GM19025 (cell line): Measurements from ENCODE around the gene SLC8A1.

Experiments used
- ATAC-seq: cut with Tn5 transposase; IDR thresholded peaks from one replicate; pipeline ENCODE4 v1.9.1; 2021; ENCODE audit warnings: mild to moderate bottlenecking, low read depth, moderate library complexity; ENCODE audit not compliant: unreplicated experiment

Gene SLC8A1

DNA sequence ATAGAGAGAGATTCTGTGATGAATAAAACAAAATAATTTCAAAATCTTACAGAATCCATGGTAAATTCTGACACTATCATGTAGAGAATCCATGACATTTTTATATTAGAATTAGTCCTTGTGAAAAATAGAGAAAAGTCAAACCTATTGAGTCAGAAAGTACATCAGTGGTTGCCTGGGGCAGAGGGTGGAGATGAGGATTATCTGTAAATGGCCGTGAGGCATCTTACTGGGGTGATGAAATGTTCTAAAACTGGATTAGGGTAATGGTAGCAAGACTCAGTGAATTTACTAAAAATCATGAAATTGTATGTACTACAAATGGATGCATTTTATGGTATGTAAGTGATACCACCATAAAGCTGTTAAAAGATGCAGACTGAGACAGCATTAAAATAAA lies 323.1 kb downstream of the SLC8A1 start:
- ATAC-seq, result no peak

DNA sequence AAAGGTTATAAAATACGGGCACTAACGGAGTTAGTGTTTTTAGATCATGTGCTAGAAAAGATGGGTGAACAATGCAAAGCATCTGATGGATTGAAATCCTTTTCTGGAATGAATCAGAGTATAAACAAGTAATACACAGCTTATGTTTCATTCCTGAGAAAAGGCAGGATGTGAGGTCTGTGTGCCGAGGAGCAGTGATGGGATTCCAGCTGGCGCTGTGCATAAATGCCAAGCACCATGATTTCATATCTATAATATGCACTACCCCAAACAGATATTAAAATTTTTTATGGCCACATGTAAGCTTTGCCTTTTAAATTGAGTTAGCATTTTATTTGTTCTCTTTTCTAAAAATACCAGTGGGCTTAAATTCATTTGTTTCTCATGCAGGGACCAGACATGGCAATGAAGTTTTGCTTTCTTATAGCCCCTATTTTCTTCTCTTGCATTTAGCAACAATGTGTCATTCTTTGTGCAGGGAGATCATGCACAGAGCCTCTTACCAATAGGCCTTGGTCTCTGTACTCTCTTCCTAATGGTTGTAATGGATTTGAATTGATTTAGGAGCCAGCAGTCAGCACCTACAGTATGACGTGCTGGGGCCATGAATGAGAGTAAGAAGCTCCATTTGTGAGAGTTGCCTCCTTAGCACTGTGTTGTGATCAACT lies 323.9 kb downstream of the SLC8A1 start:
- ATAC-seq, result no peak

DNA sequence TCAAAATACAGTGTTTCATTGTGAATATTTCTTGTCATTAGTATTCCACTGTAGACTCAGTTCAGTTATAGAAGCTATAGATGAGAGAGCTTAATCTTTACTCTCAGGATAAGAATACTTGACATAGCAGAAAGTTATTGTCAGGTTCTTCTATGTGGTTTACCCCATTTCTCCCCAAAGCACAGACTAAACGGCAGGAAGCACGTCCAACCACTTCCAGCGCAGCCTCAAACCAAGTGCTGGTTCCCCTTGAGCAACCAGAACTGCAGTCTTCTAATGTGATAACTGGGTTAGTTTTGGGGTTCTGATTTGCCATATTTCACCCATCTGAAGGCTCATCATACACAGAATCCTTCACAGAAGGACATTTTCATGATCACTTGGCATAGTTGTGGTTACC lies 324.7 kb downstream of the SLC8A1 start:
- no peak for ATAC-seq

DNA sequence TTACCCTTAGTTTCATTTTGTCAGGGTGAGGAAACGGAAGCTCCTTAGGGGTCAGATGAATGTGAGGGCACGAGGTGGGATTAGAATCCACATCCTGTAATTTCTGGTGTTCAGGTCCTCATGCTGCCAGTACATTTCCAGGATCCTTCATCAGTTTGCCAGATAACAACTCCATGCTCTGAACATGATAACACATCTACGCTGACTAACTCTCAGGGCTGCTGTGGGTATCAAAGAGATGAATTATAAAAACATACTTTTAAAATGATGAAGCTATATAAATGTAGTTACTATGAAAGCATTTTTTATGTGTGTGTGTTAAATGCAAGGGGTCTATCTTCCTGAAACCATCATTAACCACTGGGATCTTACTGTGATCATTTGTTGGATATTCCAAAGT lies 325.9 kb downstream of the SLC8A1 start:
- no peak for ATAC-seq

DNA sequence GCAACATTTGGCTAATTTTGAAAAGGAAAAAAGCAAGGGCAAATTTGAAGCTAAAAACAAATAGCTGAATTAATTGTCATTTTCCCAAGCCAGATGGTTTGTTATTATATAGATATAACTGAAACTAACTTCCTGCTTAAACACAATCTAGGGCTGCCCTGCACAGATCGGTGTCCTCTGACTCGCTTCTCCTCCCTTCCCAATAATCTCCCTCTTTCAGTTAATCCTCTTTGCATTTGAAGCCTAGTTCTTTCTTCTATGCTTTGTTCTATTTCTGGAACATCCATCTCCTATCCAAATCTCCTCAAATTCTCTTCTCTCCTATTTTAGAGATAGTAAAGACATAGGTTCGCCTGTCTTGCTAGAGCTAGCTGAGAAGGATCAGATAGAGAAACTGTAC lies 328.1 kb downstream of the SLC8A1 start:
- no peak for ATAC-seq

DNA sequence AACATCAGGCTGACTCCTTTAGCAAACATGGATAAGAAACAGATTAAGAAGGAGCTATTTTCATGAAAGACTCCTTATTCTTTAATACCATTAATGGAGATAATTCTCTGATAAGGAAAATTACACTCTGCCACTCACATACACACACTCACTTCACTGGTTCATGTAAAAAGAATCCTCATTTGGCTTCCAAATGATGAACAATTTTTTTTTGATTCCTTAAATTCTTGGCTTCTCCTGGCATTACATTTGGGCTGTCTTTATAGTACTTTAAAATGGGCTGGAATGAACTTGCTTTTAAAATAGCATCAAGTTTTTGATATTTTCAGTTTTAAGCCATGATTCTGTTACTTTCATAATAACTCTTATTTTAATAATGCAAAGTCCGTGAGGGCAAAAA lies 328.6 kb downstream of the SLC8A1 start:
- no peak for ATAC-seq

DNA sequence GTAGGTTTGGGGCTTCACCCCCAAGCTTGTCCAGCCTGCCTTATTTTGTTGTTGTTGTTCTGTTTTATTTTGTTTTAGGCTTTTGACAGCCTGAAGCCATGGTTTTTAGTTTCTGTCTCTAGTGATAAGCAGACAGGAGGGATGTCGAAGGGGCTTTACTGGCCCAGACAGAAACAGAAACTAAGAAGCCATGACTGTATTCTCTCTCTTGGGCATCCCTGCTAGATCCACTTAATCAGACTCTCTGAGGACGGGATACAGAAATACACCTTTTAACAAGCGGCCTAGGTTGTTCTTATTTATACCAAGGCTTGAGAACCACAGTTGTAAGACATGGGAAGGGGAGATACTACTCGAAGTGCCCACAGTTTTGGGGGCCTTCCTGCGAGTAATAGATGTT lies 330.9 kb downstream of the SLC8A1 start:
- ATAC-seq, result no peak

DNA sequence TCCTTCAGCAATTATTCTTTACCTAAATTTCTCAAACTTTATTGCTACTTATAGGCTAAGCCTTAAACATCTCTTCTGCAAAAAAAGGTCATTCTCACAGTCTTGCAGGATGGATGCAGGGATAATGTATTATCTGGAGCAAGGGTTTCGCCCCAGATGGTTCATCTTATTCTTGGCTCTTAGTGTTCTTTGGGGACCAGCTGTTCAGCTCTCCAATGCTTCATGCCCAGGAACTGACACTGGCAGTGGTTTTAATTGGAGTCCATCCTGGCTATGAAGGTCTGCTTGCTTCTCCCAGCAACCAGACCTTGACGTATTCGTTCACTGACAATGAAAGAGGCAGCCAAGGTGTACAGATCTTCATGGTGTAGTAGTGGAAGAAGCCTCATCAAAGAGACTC lies 331.9 kb downstream of the SLC8A1 start:
- no peak for ATAC-seq

DNA sequence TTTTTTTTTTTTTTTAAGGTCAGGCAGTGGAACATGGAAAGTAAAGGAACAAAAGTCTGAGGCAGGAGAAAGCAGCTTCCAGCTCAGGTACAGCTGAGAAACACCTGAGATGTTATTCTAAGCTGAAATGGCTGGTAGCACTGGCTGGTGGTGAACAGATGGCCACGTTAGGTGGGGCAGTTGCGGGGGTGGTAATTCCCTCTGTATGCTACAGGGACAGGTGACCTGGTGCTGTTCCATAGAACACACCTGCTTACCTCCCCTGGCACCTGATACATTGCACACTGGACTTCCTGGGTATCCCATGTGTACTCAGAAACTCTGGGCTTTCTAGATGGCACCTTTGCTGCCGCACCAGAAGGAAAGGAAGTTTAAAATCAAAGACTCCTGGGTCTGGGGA lies 333.3 kb downstream of the SLC8A1 start:
- no peak for ATAC-seq

DNA sequence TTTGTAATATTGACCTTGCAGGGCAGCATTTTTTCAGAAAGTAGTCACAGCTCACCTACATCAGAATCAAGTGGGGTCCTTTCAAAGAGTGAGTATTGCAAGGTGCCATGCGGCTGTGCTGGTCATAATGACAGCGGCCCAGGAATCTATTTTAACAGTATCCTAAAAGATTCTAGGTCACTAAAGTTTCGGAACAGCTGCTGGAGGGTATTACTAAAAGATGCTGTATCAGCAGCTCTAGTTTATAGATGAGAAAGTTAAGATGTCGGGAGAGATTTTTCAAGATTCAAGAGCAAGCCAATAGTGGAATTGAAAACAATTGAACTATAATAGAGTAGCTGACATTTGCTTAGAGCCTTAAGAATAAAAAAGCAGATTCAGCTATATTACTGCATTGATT lies 336.0 kb downstream of the SLC8A1 start:
- no peak for ATAC-seq

DNA sequence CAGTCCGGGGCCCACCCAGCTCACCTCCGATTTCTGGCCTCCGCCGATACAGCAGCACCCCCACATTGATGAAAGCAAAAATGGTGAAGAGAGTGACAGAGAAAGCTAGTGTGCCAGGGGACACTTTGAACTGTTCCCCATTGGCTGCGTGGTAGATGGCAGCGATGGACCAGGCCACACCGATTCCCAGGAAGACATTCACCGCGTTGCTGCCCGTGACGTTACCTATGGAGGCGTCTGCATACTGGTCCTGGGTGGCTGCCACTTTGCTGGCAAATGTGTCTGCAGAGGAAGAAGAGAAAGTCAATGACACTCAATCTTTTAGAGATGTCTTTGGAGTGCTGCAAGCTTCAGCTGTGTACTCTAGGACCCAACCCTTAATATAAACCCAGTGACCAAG lies 336.5 kb downstream of the SLC8A1 start:
- ATAC-seq, result no peak

DNA sequence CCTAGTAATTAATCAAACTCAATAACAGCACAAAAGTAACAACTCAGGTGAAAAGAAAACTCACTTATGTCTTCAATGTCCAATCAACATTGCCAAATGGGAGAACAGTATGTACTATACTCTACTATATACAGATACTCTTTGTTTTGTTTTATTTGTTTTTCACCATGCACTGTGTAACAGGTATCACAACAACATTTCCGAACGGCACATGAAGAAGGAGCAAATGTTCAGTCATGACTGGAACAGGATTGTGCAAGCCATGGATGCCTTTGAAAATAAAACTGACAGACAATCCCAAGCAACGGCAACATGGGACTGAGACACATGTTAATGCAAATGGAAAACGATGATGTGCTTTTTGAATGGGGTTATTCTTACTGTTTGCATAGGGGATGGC lies 337.9 kb downstream of the SLC8A1 start:
- ATAC-seq, result no peak

DNA sequence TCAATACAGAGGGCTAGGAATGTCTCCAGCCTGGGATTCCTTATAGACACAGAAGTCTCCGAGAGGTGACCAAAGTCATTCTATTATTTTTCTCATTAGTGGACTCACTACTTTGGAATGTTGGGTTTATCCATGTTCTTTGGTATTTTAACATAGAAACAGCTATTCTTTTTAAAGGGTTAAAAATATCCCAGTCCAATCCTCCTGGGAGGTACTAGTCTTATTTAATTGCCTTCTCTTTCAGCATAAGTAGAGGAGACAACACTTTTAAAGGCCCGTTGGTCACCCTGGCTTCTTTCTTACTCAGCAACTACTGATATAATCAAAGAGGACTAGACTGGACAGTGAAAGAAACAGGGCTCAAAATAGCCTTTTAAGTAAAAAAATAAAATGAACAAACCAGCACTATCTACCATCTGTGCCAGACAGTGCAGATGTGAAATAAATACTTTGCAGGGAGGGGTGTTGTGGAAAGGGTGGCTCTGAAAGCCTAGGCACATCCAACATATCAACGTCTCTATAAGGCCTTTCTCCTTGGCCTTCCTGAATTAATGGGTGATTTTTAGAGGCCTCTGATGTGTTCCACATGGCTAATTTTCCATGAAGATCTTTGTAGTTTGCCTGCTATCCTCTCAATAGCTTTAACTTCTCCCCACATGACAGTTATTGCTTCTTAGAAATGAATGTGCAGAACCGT lies 338.5 kb downstream of the SLC8A1 start:
- no peak for ATAC-seq

DNA sequence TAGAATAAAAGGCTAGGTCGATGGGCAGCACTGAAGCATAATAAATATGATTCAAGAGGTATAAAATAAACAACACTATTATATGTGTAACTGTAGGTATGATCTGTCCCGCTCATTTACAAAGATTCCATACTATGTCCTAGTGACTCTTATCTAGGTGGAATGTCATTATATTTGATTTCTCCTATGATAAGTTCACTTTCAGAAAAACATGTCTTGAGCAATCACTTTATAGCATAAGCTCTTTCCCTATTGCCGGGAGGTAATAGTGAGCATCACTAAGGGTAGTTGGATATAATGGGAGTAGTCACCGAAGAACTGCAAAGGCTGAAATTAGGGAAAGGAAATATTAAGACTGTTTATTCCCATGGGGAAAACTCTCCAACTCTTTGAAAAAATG lies 342.5 kb downstream of the SLC8A1 start:
- no peak for ATAC-seq

DNA sequence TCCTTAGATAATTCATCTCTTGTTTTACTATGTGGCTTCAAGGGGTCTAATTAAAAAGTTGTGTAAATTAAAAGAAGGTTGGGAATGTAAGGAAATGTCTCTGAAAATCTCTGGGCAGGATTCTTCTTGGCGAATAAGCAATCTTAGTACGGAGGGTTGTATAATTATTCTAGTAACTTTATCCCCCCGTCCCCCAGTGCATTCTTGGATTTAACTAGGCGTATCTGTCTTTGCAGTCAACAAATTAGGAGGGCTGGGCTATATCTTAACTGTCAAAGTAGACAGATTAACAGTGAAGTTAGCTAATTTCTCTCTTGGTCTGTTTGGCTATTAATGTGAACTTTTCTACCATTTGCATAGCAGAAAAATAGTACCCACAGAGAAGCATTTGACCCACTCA lies 343.0 kb downstream of the SLC8A1 start:
- ATAC-seq, result no peak

DNA sequence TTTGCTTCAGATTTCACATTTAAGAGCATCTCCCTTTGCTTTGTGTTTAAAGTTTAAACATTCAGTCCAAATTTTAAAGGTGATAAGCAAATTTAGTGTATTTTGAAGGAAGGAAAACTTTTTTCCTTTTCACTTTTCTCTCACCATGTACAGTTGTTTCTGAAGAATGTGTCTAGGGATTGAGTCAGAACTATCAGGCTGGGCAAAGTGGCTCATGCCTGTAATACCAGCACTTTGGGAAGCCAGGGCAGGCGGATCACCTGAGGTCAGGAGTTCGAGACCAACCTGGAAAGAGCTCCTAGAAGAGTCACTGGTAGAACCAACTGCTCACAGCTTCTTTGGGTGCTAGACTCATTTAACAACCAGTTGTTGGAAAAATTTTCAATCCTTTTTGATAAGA lies 345.8 kb downstream of the SLC8A1 start:
- ATAC-seq, result no peak

DNA sequence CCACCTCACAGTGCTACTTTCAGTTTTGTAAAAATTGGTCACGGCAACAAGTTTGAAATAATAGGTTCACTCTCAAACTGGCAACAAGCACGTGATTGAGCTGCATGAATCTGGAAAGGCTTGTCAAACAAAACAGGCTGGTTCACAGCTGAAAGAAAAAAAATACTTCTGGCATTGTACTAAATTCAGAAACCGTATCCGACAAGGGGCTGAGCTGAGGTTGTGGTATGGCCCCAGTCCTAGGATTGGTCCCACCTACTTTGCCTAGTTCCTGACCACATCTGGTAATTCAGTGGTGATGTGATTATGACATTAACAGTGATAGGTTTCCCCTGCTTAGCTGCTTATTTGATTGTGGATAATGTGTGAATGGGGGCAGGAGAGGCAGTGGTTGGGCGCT lies 346.3 kb downstream of the SLC8A1 start:
- ATAC-seq, result no peak

DNA sequence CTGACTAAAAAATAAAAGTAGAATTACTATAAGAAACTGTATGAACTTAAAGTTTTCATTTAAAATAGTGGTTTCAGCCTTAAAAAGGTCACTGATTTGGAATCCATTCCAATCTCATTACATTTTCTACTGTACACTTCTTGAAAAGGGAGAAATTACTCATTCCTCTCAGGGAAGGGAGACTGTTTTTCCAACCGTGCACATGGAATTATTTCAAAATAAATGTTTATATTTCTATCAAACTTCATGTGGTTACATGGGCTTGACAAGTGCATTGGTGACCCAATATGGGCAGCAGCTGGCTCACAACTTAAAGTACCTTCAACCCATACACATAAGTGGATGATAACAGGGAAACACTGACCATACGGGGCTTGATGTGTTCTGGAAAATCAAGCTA lies 348.3 kb downstream of the SLC8A1 start:
- no peak for ATAC-seq

DNA sequence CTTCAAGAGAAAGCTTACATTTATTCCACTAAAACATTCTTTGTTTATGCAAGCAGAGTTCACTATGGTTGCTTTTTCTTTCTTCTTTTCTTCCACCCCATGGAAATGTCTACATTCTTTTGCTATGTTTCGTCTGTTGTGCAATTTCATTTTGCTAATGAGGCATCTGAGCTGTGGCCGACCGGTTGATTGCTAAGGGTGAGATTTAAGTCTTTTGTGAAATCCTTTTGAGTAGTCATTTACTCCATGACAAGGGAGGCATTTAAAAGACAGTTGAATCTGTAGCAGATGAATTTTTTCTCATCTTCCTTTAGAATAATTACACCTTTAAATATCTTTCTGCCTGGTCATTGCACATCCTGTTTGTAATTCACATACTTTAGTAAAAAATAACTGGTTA lies 348.7 kb downstream of the SLC8A1 start:
- no peak for ATAC-seq

DNA sequence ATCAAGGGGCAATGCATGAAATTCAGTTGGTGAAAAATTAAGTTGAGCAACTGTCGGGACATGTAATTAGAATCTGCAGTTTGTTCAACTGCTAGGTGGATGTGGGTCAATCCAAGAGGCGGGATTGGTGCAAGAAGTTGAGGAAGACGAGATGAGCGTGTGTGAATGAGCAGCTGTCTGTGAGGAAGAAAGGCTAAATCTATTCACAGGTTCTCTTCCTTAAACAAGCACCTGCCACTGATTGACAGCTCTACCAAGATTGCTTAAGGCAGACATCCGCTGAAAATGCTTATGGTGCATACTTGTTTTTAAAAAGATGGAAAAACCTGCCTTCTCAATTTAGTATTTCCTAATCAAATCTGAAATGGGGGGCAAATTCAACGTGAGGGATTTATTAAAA lies 349.4 kb downstream of the SLC8A1 start:
- no peak for ATAC-seq

DNA sequence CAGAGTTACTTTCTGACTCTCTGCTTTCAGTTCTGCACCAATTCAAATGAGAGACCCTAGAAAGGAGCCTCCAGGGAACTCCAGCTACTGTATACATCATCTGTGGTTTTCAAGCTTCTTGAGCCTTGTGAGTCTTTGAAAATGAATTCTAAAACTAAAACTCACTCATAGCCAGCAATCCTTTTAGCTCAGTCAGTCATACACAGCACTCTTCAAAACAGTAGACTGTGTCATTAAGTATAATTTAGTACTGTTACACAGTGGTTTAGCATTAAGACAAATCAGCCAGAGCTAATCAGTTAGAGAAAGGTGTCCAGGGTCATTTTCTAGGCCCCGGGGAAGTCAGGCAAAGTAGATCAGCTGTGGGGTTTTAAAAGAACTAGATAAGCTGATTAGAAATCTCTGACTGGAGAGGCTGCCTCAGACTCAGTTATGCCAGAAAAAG lies 350.7 kb downstream of the SLC8A1 start:
- no peak for ATAC-seq

DNA sequence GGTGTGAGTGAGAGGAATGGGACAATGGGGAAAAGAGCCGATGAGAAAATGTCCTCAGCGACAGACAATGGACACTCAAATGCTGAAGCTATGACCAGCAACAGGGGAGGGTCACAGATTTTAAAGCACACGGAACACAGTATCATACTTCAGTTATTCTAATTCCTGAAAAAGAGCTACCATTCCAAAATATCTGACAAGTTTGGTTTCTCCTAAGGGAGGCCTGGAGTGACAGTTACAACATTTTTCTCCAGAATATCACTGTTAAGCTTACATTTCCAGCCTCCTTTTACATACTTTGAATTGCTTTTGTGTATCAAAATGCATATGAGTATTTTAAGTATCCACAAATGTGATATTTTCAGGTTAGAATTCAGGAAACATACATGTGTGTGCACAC lies 351.2 kb downstream of the SLC8A1 start:
- ATAC-seq, result no peak
